Neuronal stem cell (in vitro differentiated cells): Measurements from ENCODE around the gene PRDM11.
"Not testable (repeated sequence)": the region's sequence is repeated elsewhere in the genome, so short reads cannot be mapped to it uniquely, and the experiment has no call there.

Source experiments
- DNase-seq: peaks from one replicate; pipeline ENCODE4 v3.0.0-alpha.2; 2013; ENCODE audit warnings: low spot score
- H2AFZ ChIP-seq: one replicate; pipeline ENCODE4 v1.6.1; 2013; ENCODE audit warnings: mild to moderate bottlenecking, low read length, inconsistent platforms
- H2AK5ac ChIP-seq: 2 replicates; pipeline ENCODE4 v1.6.1; 2013; ENCODE audit warnings: low read depth, mild to moderate bottlenecking, inconsistent platforms, low read length, moderate library complexity, mixed read lengths
- H2BK120ac ChIP-seq: 2 replicates; pipeline ENCODE4 v1.6.1; 2013; ENCODE audit warnings: low read depth, mild to moderate bottlenecking, inconsistent platforms, low read length, moderate library complexity, mixed read lengths
- H2BK12ac ChIP-seq: one replicate; pipeline ENCODE4 v1.6.1; 2013; ENCODE audit warnings: low read length, inconsistent platforms
- H2BK15ac ChIP-seq: 2 replicates; pipeline ENCODE4 v1.6.1; 2013; ENCODE audit warnings: mild to moderate bottlenecking, low read length, inconsistent platforms, mixed read lengths
- H2BK5ac ChIP-seq: one replicate; pipeline ENCODE4 v1.6.1; 2013; ENCODE audit warnings: inconsistent platforms, mild to moderate bottlenecking, low read length, moderate library complexity
- H3K14ac ChIP-seq: one replicate; pipeline ENCODE4 v1.6.1; 2013; ENCODE audit warnings: low read length, inconsistent platforms
- H3K18ac ChIP-seq: 2 replicates; pipeline ENCODE4 v1.6.1; 2013; ENCODE audit warnings: low read length, inconsistent platforms
- H3K23ac ChIP-seq: 2 replicates; pipeline ENCODE4 v1.6.1; 2013; ENCODE audit warnings: low read depth, mild to moderate bottlenecking, mixed read lengths, low read length, inconsistent platforms; ENCODE audit not compliant: poor library complexity
- H3K27ac ChIP-seq: replicated peaks from 3 replicates; pipeline ENCODE4 v1.5.1; 2013; ENCODE audit warnings: low read length, inconsistent platforms
- H3K27me3 ChIP-seq, 3 experiments: 2 replicates each; pipeline ENCODE4 v1.6.1; 2013; ENCODE audit warnings: low read length in 3 of 3, mild to moderate bottlenecking in 2 of 3, inconsistent platforms in 1 of 3, low read depth in 1 of 3, mixed read lengths in 1 of 3, moderate library complexity in 1 of 3; ENCODE audit not compliant: control insufficient read depth in 3 of 3, insufficient read depth in 3 of 3
- H3K36me3 ChIP-seq, 2 donors: replicated peaks in 1 of 2; 2 replicates each; pipeline ENCODE4 v1.6.1; 2013; ENCODE audit warnings: low read length in 2 of 2; ENCODE audit not compliant: control insufficient read depth in 2 of 2, insufficient read depth in 2 of 2
- H3K4ac ChIP-seq: 2 replicates; pipeline ENCODE4 v1.6.1; 2013; ENCODE audit warnings: inconsistent platforms, mild to moderate bottlenecking, low read length, moderate library complexity
- H3K4me1 ChIP-seq, 2 donors: 1 replicate in 1 of 2; 2 replicates in 1 of 2; pipeline ENCODE4 v1.6.1; 2013; ENCODE audit warnings: low read length in 2 of 2, low read depth in 1 of 2; ENCODE audit not compliant: control insufficient read depth in 2 of 2, insufficient read depth in 1 of 2
- H3K4me2 ChIP-seq: one replicate; pipeline ENCODE4 v1.6.1; 2013; ENCODE audit warnings: mild to moderate bottlenecking, low read length, inconsistent platforms; ENCODE audit not compliant: insufficient read depth, poor library complexity, severe bottlenecking
- H3K4me3 ChIP-seq, 2 donors: 2 replicates each; pipeline ENCODE4 v1.5.1; 2013; ENCODE audit warnings: low read length in 2 of 2, mild to moderate bottlenecking in 2 of 2, inconsistent platforms in 1 of 2, moderate library complexity in 1 of 2
- H3K79me1 ChIP-seq: one replicate; pipeline ENCODE4 v1.6.1; 2013; ENCODE audit warnings: low read depth, mild to moderate bottlenecking, inconsistent platforms, low read length, moderate library complexity
- H3K9ac ChIP-seq: one replicate; pipeline ENCODE4 v1.6.1; 2013; ENCODE audit warnings: mild to moderate bottlenecking, low read depth, low read length, inconsistent platforms; ENCODE audit not compliant: poor library complexity
- H3K9me3 ChIP-seq, 2 donors: replicated peaks in 1 of 2; 2 replicates each; pipeline versions ENCODE3 to v1.6.1; 2013; ENCODE audit warnings: low read length in 2 of 2, mild to moderate bottlenecking in 2 of 2, inconsistent platforms in 1 of 2, low read depth in 1 of 2, mixed read lengths in 1 of 2, moderate library complexity in 1 of 2; ENCODE audit not compliant: control insufficient read depth in 2 of 2, insufficient read depth in 1 of 2
- H4K8ac ChIP-seq: one replicate; pipeline ENCODE4 v1.6.1; 2013; ENCODE audit warnings: low read depth, mild to moderate bottlenecking, inconsistent platforms, low read length, moderate library complexity
- H4K91ac ChIP-seq: one replicate; pipeline ENCODE4 v1.6.1; 2013; ENCODE audit warnings: low read length, low read depth, mild to moderate bottlenecking, inconsistent platforms; ENCODE audit not compliant: poor library complexity
- WGBS, 2 donors: extraction: QIAGEN DNeasy Blood & Tissue Kit; methylation state at CpG; one replicate each; pipeline ENCODE4 v1.1.7; 2013; ENCODE audit warnings: missing lambda C conversion rate in 2 of 2, mixed read lengths in 1 of 2; ENCODE audit not compliant: insufficient read length in 2 of 2, insufficient replicate concordance in 1 of 2; ENCODE audit errors: extremely low coverage in 2 of 2; 5-methylcytosine and 5-hydroxymethylcytosine counted together

Gene PRDM11

DNA sequence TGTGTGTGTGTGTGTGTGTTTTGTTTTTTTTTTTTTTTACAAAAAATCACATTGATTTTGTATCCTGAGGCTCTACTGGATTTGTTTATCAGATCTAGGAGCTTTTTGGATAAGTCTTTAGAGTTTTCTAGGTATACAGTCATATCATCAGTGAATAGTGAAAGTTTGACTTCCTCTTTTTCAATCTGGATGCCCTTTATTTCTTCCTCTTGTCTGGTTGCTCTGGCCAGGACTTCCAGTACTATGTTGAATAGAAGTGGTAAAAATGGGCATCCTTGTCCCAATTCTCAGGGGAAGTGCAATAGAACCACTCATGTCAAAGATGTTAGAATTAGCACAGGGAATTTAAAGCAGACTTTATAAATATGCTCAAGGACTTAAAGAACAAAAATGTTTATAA is 32.6 kb upstream of the PRDM11 start:
- H3K23ac ChIP-seq, result no peak overlapping the region
- H3K79me1 ChIP-seq, result no peaks in the 10 kb centered on the region
- H3K18ac ChIP-seq, result no peak overlapping the region

DNA sequence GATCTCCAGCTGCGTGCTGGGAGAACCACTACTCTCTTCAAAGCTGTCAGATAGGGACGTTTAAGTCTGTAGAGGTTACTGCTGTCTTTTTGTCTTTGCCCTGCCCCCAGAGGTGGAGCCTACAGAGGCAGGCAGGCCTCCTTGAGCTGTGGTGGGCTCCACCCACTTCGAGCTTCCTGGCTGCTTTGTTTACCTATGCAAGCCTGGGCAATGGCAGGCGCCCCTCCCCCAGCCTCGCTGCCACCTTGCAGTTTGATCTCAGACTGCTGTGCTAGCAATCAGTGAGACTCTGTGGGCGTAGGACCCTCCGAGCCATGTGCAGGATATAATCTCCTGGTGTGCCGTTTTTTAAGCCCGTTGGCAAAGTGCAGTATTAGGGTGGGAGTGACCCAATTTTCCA is 18.6 kb upstream of the PRDM11 start:
- WGBS, 2 donors, result no CpG with 5 or more reads among the region's 9 CpGs
- H2AK5ac ChIP-seq, H3K4me1 ChIP-seq, H2AFZ ChIP-seq, H4K91ac ChIP-seq, H3K18ac ChIP-seq, H3K9me3 ChIP-seq, H4K8ac ChIP-seq, H3K4me2 ChIP-seq, H3K27ac ChIP-seq, H3K4me3 ChIP-seq, DNase-seq, H2BK5ac ChIP-seq, H3K79me1 ChIP-seq, H2BK15ac ChIP-seq, H3K27me3 ChIP-seq, H3K9ac ChIP-seq, H3K4ac ChIP-seq, H3K14ac ChIP-seq, H2BK120ac ChIP-seq, H3K23ac ChIP-seq, H3K36me3 ChIP-seq, H2BK12ac ChIP-seq: not testable (repeated sequence)

More for the DNA sequence above, 32.6 kb upstream of the PRDM11 start:
- peaks cover 0 to 4% (median 1%) of the 10 kb centered on the region in 3 experiments for H3K27me3 ChIP-seq
- no peak overlapping the region for H4K8ac ChIP-seq
- H3K27ac ChIP-seq, result no peak overlapping the region
- no peak overlapping the region for H4K91ac ChIP-seq
- no peak overlapping the region for H3K9ac ChIP-seq
- no peak overlapping the region for H2BK15ac ChIP-seq
- H3K4me1 ChIP-seq, result no peaks in the 10 kb centered on the region
- DNase-seq, result no peak
- H3K4ac ChIP-seq, result no peak overlapping the region
- no peak overlapping the region for H2BK12ac ChIP-seq
- no peak overlapping the region for H2BK120ac ChIP-seq
- H3K14ac ChIP-seq, result no peak overlapping the region
- no peak overlapping the region for H3K4me3 ChIP-seq
- H3K9me3 ChIP-seq, result no peaks in the 10 kb centered on the region
- H2AK5ac ChIP-seq, result no peak overlapping the region
- H2AFZ ChIP-seq, result no peak overlapping the region
- no peaks in the 10 kb centered on the region for H3K36me3 ChIP-seq
- no peak overlapping the region for H3K4me2 ChIP-seq
- no peak overlapping the region for H2BK5ac ChIP-seq

DNA sequence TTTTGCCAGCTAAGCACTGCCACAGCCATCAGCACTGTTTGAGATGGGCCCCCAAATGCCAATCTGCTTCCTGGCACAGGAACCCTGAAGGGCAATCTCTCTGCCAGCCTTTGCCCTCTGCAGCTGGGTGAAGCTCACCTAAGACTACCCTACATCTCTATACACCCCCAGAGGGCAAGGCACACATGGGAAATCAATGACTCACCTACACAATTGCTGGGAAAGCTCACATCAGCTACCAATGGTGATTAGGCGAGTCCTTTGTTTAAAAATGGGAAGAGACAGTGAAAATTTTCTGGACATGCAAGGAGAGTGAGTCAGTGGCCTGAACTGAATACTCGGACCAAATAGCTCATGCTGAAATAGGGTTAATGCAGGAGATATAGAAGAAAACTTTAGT is 12.6 kb upstream of the PRDM11 start:
- WGBS, 2 donors, result no CpG with 5 or more reads among the region's 2 CpGs
- H2BK12ac ChIP-seq, result no peak overlapping the region
- H3K36me3 ChIP-seq, result no peaks in the 10 kb centered on the region

GRCh38 chr11:45141171-45141570 is 5.3 kb upstream of the PRDM11 start:
- no peak overlapping the region for H3K4ac ChIP-seq
- no peak overlapping the region for H4K8ac ChIP-seq
- H3K36me3 ChIP-seq, result no peaks in the 10 kb centered on the region
- DNase-seq, result no peak
- H3K27ac ChIP-seq, result no peak overlapping the region
- H2BK120ac ChIP-seq, result no peak overlapping the region
- H2BK12ac ChIP-seq, result no peak overlapping the region
- no peak overlapping the region for H2BK5ac ChIP-seq
- no CpG with 5 or more reads among the region's 1 CpG for WGBS, 2 donors
- no peak overlapping the region for H3K18ac ChIP-seq
- H3K23ac ChIP-seq, result no peak overlapping the region
- H3K14ac ChIP-seq, result no peak overlapping the region
- H3K4me1 ChIP-seq, result peaks cover 8% of the 10 kb centered on the region in 2 donors
- H2BK15ac ChIP-seq, result no peak overlapping the region
- no peaks in the 10 kb centered on the region for H3K79me1 ChIP-seq
- no peak overlapping the region for H2AK5ac ChIP-seq
- H3K4me2 ChIP-seq, result no peak overlapping the region
- H3K9me3 ChIP-seq, result no peaks in the 10 kb centered on the region
- no peak overlapping the region for H2AFZ ChIP-seq
- H3K4me3 ChIP-seq, result no peak overlapping the region
- H3K27me3 ChIP-seq, result peaks cover 0 to 38% (median 19%) of the 10 kb centered on the region in 3 experiments
- no peak overlapping the region for H4K91ac ChIP-seq
- no peak overlapping the region for H3K9ac ChIP-seq

More for the DNA sequence above, 12.6 kb upstream of the PRDM11 start:
- no peaks in the 10 kb centered on the region for H3K79me1 ChIP-seq
- H3K9me3 ChIP-seq, result peaks cover 0 to 7% of the 10 kb centered on the region in 2 donors
- peaks cover 0 to 3% of the 10 kb centered on the region in 2 donors for H3K4me1 ChIP-seq
- H3K14ac ChIP-seq, result no peak overlapping the region
- H4K8ac ChIP-seq, result no peak overlapping the region
- H2BK5ac ChIP-seq, result no peak overlapping the region
- H2AFZ ChIP-seq, result no peak overlapping the region
- no peak overlapping the region for H3K27ac ChIP-seq
- no peak overlapping the region for H2BK15ac ChIP-seq
- DNase-seq, result no peak
- no peak overlapping the region for H3K23ac ChIP-seq
- H3K4me3 ChIP-seq, result no peak overlapping the region
- no peak overlapping the region for H3K18ac ChIP-seq
- peaks cover 0 to 23% (median 2%) of the 10 kb centered on the region in 3 experiments for H3K27me3 ChIP-seq
- no peak overlapping the region for H2BK120ac ChIP-seq
- no peak overlapping the region for H3K4ac ChIP-seq
- H3K4me2 ChIP-seq, result no peak overlapping the region
- H4K91ac ChIP-seq, result no peak overlapping the region
- no peak overlapping the region for H2AK5ac ChIP-seq
- H3K9ac ChIP-seq, result no peak overlapping the region
